ENCODE measurements around the gene PPP2R5B. TPM values are rescaled to one million over a fixed set of nuclear protein-coding genes. Genes with fewer than 3 reads are reported as not detected.
"Not testable (repeated sequence)": the region's sequence is repeated elsewhere in the genome, so short reads cannot be mapped to it uniquely, and the experiment has no call there.

Gene PPP2R5B
- total RNA-seq, 1 donor from 2014 or later, result 8.2 TPM

DNA sequence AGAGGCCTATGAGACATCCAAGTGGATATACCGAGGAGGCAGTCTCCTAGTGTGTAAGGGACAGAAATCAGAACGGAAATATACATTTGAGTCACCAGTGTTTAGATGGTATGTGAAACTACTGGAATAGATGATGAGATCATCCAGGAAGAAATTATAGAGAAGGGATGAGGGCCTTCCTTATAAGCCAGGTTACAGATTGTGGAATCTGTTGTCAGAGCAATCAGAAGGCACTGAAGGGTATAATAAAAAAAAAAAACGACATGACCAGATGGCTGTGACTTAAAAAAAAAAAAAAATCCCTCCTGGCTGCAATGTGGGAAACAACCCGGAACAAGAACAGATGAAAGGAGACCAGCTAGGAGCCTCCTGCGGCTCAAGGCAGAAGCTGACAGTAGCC is 44.7 kb downstream of the PPP2R5B start:
- Histone ChIP-seq H3K27me3 (ENCODE audit: control insufficient read depth, insufficient read depth, low read length) (no peaks in the 10 kb centered on the region), H3K4me3 (ENCODE audit: low read depth, low read length) (no peak overlapping the region), H3K36me3 (ENCODE audit: control insufficient read depth, insufficient read depth, low read length) (no peaks in the 10 kb centered on the region)
- no peak for FAIRE-seq
- TF ChIP-seq, protein P1, sequence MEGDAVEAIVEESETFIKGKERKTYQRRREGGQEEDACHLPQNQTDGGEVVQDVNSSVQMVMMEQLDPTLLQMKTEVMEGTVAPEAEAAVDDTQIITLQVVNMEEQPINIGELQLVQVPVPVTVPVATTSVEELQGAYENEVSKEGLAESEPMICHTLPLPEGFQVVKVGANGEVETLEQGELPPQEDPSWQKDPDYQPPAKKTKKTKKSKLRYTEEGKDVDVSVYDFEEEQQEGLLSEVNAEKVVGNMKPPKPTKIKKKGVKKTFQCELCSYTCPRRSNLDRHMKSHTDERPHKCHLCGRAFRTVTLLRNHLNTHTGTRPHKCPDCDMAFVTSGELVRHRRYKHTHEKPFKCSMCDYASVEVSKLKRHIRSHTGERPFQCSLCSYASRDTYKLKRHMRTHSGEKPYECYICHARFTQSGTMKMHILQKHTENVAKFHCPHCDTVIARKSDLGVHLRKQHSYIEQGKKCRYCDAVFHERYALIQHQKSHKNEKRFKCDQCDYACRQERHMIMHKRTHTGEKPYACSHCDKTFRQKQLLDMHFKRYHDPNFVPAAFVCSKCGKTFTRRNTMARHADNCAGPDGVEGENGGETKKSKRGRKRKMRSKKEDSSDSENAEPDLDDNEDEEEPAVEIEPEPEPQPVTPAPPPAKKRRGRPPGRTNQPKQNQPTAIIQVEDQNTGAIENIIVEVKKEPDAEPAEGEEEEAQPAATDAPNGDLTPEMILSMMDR (IDR thresholded peaks at IDR 0.05; ENCODE audit: insufficient read depth, low read length, severe bottlenecking), result no peak
- DNase-seq (ENCODE audit: low read depth), result peak; percentile 97

DNA sequence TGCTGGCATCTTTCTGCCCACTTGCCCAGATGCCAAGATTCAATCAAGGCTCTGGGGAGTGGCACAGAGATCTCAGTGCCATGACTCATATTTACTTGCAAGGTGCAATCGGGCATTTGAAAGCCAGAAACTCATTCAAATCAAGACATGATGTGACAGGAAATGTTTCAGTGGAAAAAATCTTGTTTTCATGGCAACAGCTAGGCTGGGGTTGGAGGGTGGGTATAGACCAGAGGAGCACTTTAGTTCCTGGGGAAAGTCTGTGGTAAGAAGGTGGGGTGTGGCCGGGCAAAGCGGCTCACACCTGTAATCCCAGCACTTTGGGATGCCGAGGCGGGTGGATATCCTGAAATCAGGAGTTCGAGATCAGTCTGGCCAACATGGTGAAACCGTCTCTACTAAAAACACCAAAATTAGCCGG is 46.3 kb downstream of the PPP2R5B start:
- peak; percentile 100 for DNase-seq (ENCODE audit: low read depth)
- no peak overlapping the region for H3K4me3 ChIP-seq (ENCODE audit: low read depth, low read length)
- TF ChIP-seq, protein P1 (IDR thresholded peaks at IDR 0.05; ENCODE audit: insufficient read depth, low read length, severe bottlenecking), result no peak
- no peaks in the 10 kb centered on the region for H3K36me3 ChIP-seq (ENCODE audit: control insufficient read depth, insufficient read depth, low read length)
- H3K27me3 ChIP-seq (ENCODE audit: control insufficient read depth, insufficient read depth, low read length), result no peaks in the 10 kb centered on the region
- peak; percentile 40 for FAIRE-seq

DNA sequence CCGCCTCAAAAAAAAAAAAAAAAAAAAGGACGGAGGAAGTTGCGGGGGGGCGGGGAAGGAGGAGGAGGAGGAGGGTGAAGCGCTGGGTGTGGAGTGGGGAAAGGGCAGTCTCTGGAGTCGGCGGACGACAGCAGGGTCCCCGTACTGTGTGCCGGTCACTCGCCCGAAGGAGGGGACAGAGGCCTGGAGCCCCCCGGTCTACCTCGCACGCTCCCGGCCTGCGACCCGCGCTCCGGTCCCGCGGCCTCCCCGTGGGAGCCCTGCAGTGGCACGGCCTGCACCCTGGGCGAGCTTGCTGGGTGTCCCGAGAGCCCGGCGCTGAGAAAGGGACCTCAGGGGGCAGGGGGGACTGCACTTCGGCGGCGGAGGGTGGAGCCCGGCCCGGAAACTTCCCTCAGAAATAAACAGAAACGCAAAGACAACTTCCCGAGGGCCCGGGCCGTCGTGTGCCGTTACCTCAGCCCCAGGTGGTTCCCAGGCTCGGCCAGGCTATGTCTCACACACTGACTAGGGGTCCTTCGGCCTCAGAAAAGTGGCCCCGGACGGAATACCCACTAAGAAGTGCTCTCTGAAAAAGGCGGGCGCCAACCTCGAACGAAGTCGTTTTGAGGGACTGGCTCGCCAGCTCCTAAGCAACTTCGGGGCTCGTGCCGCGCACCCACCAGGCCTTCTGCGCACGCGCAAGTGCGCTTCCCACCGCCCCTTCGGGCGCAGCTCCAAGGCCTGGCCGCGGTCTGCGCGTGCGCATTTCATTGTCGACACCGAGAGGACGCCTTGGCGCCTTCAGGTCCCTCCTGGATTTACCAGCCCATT is 47.1 kb downstream of the PPP2R5B start, which contains the start of gene MAJIN:
Gene MAJIN (minus strand): TSS at position 688 of the 813 bp plus-strand sequence. CDS start 12,703 bp downstream, outside the sequence.
- H3K36me3 ChIP-seq (ENCODE audit: control insufficient read depth, insufficient read depth, low read length), result no peaks in the 10 kb centered on the region
- no peaks in the 10 kb centered on the region for H3K27me3 ChIP-seq (ENCODE audit: control insufficient read depth, insufficient read depth, low read length)
- DNase-seq (ENCODE audit: low read depth) (peak; percentile 37), FAIRE-seq (no peak)
- H3K4me3 ChIP-seq (ENCODE audit: low read depth, low read length), result peak within 1 kb of the TSS; percentile 12
- TF ChIP-seq, protein P1 (IDR thresholded peaks at IDR 0.05; ENCODE audit: insufficient read depth, low read length, severe bottlenecking), result no peak

DNA sequence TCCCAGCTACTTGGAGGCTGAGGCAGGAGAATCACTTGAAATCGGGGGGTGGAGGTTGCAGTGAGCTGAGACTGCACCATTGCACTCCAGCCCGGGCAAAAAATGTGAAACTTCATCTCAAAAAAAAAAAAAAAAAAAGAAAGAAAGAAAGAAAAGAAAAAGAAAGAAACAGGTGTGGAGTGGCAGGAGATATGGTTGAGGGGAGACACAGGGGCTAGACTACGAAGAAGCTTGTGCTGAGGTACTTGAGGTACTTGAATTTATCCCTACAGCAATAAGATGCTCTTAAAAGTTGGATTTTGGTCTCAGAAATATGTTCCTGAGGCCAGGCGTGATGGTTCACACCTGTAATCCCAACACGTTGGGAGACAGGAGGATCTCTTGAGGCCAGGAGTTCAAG is 49.6 kb downstream of the PPP2R5B start:
- FAIRE-seq (no peak), DNase-seq (ENCODE audit: low read depth) (no peak)
- Histone ChIP-seq H3K27me3 (ENCODE audit: control insufficient read depth, insufficient read depth, low read length) (no peaks in the 10 kb centered on the region), H3K4me3 (ENCODE audit: low read depth, low read length) (no peak overlapping the region), H3K36me3 (ENCODE audit: control insufficient read depth, insufficient read depth, low read length) (no peaks in the 10 kb centered on the region)
- TF ChIP-seq, protein P1 (IDR thresholded peaks at IDR 0.05; ENCODE audit: insufficient read depth, low read length, severe bottlenecking), result no peak

DNA sequence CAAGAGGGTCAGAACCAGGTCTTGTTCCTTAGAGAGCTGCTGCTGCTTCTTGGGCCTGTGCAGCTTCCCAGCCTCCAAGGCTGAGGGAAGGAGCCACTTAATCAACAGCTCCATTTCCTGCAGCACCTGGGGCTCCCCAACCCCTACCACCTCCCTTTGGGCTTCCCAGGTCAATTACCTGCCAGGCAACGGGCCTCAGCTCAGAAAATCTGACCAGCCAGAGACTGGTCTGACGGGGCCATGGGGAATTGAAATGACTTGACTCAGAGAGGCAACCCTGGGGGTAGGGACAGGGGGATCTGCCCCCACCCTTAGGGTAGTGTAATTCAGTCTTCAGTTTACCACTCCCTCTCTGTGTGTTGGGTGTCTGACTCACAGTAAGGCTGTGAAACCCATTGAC is 52.2 kb downstream of the PPP2R5B start:
- no peak for FAIRE-seq
- no peaks in the 10 kb centered on the region for H3K27me3 ChIP-seq (ENCODE audit: control insufficient read depth, insufficient read depth, low read length)
- no peaks in the 10 kb centered on the region for H3K36me3 ChIP-seq (ENCODE audit: control insufficient read depth, insufficient read depth, low read length)
- no peak for DNase-seq (ENCODE audit: low read depth)
- TF ChIP-seq, protein P1 (IDR thresholded peaks at IDR 0.05; ENCODE audit: insufficient read depth, low read length, severe bottlenecking), result no peak
- no peak overlapping the region for H3K4me3 ChIP-seq (ENCODE audit: low read depth, low read length)

DNA sequence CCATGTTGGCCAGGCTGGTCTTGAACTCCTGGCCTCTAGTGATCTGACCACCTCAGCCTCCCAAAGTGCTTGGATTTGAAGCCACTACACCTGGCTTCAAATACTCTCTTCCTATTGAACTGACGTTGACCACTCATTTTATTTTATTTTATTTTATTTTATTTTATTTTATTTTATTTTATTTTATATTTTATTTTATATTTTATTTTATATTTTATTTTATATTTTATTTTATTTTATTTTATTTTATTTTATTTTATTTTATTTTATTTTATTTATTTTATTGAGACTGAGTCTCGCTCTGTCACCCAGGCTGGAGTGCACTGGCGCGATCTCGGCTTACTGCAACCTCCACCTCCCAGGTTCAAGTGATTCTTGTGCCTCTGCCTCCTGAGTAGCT is 58.9 kb downstream of the PPP2R5B start:
- not testable (repeated sequence) for FAIRE-seq; H3K36me3 ChIP-seq (ENCODE audit: control insufficient read depth, insufficient read depth, low read length); DNase-seq (ENCODE audit: low read depth); H3K27me3 ChIP-seq (ENCODE audit: control insufficient read depth, insufficient read depth, low read length); H3K4me3 ChIP-seq (ENCODE audit: low read depth, low read length)

Other genes starting within 250 kb of the PPP2R5B start
- under 0.01 TPM in 1 of 2 replicates, not detected in the other for gene NRXN2, start 201.5 kb upstream of the PPP2R5B start, total RNA-seq
- gene RASGRP2, start 180.5 kb upstream of the PPP2R5B start, total RNA-seq, result not detected in 2 replicates
- 0.26 and 0.51 TPM in 2 replicates for gene PYGM, start 164.7 kb upstream of the PPP2R5B start, total RNA-seq
- gene SF1, start 146.1 kb upstream of the PPP2R5B start, total RNA-seq, result 44.5 and 59.3 TPM in 2 replicates
- 6.8 and 7.0 TPM in 2 replicates for gene MAP4K2, start 121.5 kb upstream of the PPP2R5B start, total RNA-seq
- gene MEN1, start 114.1 kb upstream of the PPP2R5B start, total RNA-seq, result 5.5 and 8.3 TPM in 2 replicates
- gene CDC42BPG, start 80.0 kb upstream of the PPP2R5B start, total RNA-seq, result 16.6 and 23.0 TPM in 2 replicates
- gene EHD1, start 46.1 kb upstream of the PPP2R5B start, total RNA-seq, result 32.9 and 40.7 TPM in 2 replicates
- 6.1 and 7.8 TPM in 2 replicates for gene ATG2A, start 7.5 kb upstream of the PPP2R5B start, total RNA-seq
- gene GPHA2, start 11.2 kb downstream of the PPP2R5B start, total RNA-seq, result not detected in 2 replicates
- not detected in 2 replicates for gene MAJIN, start 47.4 kb downstream of the PPP2R5B start, total RNA-seq
- under 0.01 and 0.26 TPM in 2 replicates for gene BATF2, start 72.3 kb downstream of the PPP2R5B start, total RNA-seq
- 71.0 and 76.1 TPM in 2 replicates for gene ARL2, start 89.5 kb downstream of the PPP2R5B start, total RNA-seq
- 15.5 and 18.1 TPM in 2 replicates for gene SNX15, start 102.8 kb downstream of the PPP2R5B start, total RNA-seq
- 10.4 and 15.5 TPM in 2 replicates for gene SAC3D1, start 116.5 kb downstream of the PPP2R5B start, total RNA-seq
- 16.6 and 22.7 TPM in 2 replicates for gene NAALADL1, start 133.9 kb downstream of the PPP2R5B start, total RNA-seq
- 0.26 and 0.53 TPM in 2 replicates for gene CDCA5, start 159.4 kb downstream of the PPP2R5B start, total RNA-seq
- gene ZFPL1, start 159.5 kb downstream of the PPP2R5B start, total RNA-seq, result 34.2 and 52.4 TPM in 2 replicates
- 157 and 203 TPM in 2 replicates for gene VPS51, start 171.5 kb downstream of the PPP2R5B start, total RNA-seq
- 15.0 and 49.8 TPM in 2 replicates for gene TM7SF2, start 187.2 kb downstream of the PPP2R5B start, total RNA-seq
- gene ZNHIT2, start 193.0 kb downstream of the PPP2R5B start, total RNA-seq, result 11.0 and 11.1 TPM in 2 replicates
- gene FAU, start 197.4 kb downstream of the PPP2R5B start, total RNA-seq, result 439 and 539 TPM in 2 replicates
- gene MRPL49, start 197.6 kb downstream of the PPP2R5B start, total RNA-seq, result 36.2 and 42.1 TPM in 2 replicates
- 11.6 and 19.7 TPM in 2 replicates for gene SYVN1, start 209.8 kb downstream of the PPP2R5B start, total RNA-seq
- gene SPDYC, start 245.5 kb downstream of the PPP2R5B start, total RNA-seq, result not detected in 2 replicates

Measured in bronchial epithelial cell (primary cell).